Karpas-422 (cell line): Measurements from ENCODE around the gene CLCF1. TPM values are rescaled to one million over a fixed set of nuclear protein-coding genes. Genes with fewer than 3 reads are reported as not detected.

ENCODE experiments used
- DNase-seq: peaks from one replicate; pipeline ENCODE4 v3.0.0-alpha.2; 2015
- H2AFZ ChIP-seq: fragments of 200-600 bp; sonication (generic); 2 replicates; pipeline ENCODE4 v1.6.1; 2014; ENCODE audit warnings: antibody characterized with exemption, low read length, mixed read lengths
- H3K27ac ChIP-seq: fragments of 200-600 bp; sonication (generic); 2 replicates; pipeline ENCODE4 v1.5.1; 2014; ENCODE audit warnings: mild to moderate bottlenecking, low read length, moderate library complexity
- H3K27me3 ChIP-seq: fragments of 200-600 bp; sonication (generic); 2 replicates; pipeline ENCODE4 v1.6.1; 2014; ENCODE audit warnings: low read length, mixed read lengths
- H3K36me3 ChIP-seq: fragments of 200-600 bp; sonication (generic); 2 replicates; pipeline ENCODE4 v1.6.1; 2014; ENCODE audit warnings: low read length, mixed read lengths; ENCODE audit not compliant: insufficient read depth
- H3K4me1 ChIP-seq: fragments of 200-600 bp; sonication (generic); 2 replicates; pipeline ENCODE4 v1.6.1; 2014; ENCODE audit warnings: mild to moderate bottlenecking, low read length, mixed read lengths
- H3K4me2 ChIP-seq: fragments of 200-600 bp; sonication (generic); 2 replicates; pipeline ENCODE4 v1.6.1; 2014; ENCODE audit warnings: low read length, low read depth, mild to moderate bottlenecking; ENCODE audit not compliant: poor library complexity, severe bottlenecking
- H3K4me3 ChIP-seq: fragments of 200-600 bp; sonication (generic); 2 replicates; pipeline ENCODE4 v1.5.1; 2014; ENCODE audit warnings: mild to moderate bottlenecking, antibody characterized with exemption, low read length, mixed read lengths
- H3K79me2 ChIP-seq: fragments of 200-600 bp; sonication (generic); 2 replicates; pipeline ENCODE4 v1.6.1; 2014; ENCODE audit warnings: mild to moderate bottlenecking, low read length, mixed read lengths
- H3K9ac ChIP-seq: fragments of 200-600 bp; sonication (generic); 2 replicates; pipeline ENCODE4 v1.6.0; 2014; ENCODE audit warnings: low read length
- H3K9me2 ChIP-seq: fragments of 200-600 bp; sonication (generic), shearing (Covaris generic); replicated peaks from 2 replicates; pipeline ENCODE4 v1.6.0; 2014; ENCODE audit warnings: mild to moderate bottlenecking, low read length, moderate library complexity; ENCODE audit not compliant: insufficient read depth
- H3K9me3 ChIP-seq: fragments of 300-700, 200-600 bp; sonication (generic); 2 replicates; pipeline ENCODE4 v1.6.1; 2014; ENCODE audit warnings: low read length, mixed read lengths
- H4K20me1 ChIP-seq: fragments of 200-600 bp; sonication (generic); 2 replicates; pipeline ENCODE4 v1.6.1; 2014; ENCODE audit warnings: mild to moderate bottlenecking, antibody characterized with exemption, low read length, low read depth; ENCODE audit not compliant: insufficient read depth
- total RNA-seq: library from RNA; depleted of rRNA; stranded (reverse); fragments of >200 nt; shearing (Covaris generic); gene quantifications from 2 replicates; pipeline ENCODE4 v1.2.3, GENCODE V29; 2014; ENCODE audit warnings: low replicate concordance

The CLCF1 gene
- total RNA-seq, 1 experiment from 2014 or later = 6.4 TPM

DNA sequence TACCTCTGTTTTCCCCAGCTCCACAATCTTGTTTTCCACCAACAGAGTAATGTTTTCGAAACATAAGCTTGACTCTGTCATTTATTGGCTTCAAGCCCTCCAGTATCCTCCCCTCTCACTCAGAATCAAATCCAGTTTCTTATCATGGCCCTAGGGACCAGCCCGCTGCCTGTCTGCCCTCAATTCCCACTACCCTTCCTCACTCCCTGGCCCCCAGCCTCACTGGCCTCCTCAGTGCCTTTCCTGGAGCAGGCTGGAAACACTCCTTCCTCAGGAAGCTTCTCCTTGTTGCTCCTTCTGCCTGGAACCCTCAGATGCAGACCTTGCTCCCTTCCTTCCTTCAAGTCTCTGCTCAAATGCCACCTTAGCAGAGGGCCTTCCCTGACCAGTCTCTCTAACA is 23.9 kb downstream of the CLCF1 start:
- Histone ChIP-seq H3K79me2 (no peaks in the 10 kb centered on the region), H3K4me1 (peaks cover 55% of the 10 kb centered on the region)

DNA sequence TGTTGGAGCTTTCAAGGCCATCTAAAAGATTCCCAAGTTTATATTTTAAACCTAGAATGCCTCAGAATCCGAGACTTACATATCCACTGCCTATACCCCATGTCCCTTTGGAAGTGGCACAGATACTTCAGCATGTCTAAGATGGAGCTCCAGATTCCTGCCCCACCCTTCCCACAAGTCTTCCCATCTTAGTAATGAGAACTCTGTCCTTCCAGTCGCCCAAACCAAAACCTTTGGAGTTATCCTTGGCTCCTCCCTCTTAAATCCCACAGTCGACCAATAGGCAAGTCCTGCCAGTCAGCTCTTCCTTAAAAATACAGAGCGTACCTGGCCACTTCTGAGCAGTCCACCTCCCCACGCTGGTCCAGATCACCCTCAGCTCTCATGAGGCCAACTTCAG is 24.4 kb downstream of the CLCF1 start:
- H3K9me3 ChIP-seq = no peaks in the 10 kb centered on the region
- no peak overlapping the region for H3K9ac ChIP-seq
- H3K4me2 ChIP-seq = no peak overlapping the region
- no peaks in the 10 kb centered on the region for H3K9me2 ChIP-seq
- H3K79me2 ChIP-seq = no peaks in the 10 kb centered on the region
- peak overlapping the region; percentile 99 for H3K27ac ChIP-seq
- no peaks in the 10 kb centered on the region for H3K27me3 ChIP-seq
- H3K4me1 ChIP-seq = peaks cover 51% of the 10 kb centered on the region
- H3K36me3 ChIP-seq = peaks cover 9% of the 10 kb centered on the region; the same call in 1 of the 2 replicates
- H4K20me1 ChIP-seq = peaks cover 8% of the 10 kb centered on the region; the same call in 1 of the 2 replicates
- H2AFZ ChIP-seq = no peak overlapping the region
- DNase-seq = peak; percentile 54
- H3K4me3 ChIP-seq = no peak overlapping the region

More for the DNA sequence above, 23.9 kb downstream of the CLCF1 start:
- Histone ChIP-seq H3K4me2 (no peak overlapping the region), H3K9me3 (no peaks in the 10 kb centered on the region), H2AFZ (no peak overlapping the region), H3K4me3 (no peak overlapping the region), H4K20me1 (peaks cover 8% of the 10 kb centered on the region; the same call in 1 of the 2 replicates), H3K9me2 (no peaks in the 10 kb centered on the region), H3K36me3 (peaks cover 9% of the 10 kb centered on the region; the same call in 1 of the 2 replicates), H3K27ac (peak overlapping the region; percentile 99), H3K27me3 (no peaks in the 10 kb centered on the region), H3K9ac (no peak overlapping the region; the same call in 1 of the 2 replicates)
- DNase-seq = peak; percentile 43

DNA sequence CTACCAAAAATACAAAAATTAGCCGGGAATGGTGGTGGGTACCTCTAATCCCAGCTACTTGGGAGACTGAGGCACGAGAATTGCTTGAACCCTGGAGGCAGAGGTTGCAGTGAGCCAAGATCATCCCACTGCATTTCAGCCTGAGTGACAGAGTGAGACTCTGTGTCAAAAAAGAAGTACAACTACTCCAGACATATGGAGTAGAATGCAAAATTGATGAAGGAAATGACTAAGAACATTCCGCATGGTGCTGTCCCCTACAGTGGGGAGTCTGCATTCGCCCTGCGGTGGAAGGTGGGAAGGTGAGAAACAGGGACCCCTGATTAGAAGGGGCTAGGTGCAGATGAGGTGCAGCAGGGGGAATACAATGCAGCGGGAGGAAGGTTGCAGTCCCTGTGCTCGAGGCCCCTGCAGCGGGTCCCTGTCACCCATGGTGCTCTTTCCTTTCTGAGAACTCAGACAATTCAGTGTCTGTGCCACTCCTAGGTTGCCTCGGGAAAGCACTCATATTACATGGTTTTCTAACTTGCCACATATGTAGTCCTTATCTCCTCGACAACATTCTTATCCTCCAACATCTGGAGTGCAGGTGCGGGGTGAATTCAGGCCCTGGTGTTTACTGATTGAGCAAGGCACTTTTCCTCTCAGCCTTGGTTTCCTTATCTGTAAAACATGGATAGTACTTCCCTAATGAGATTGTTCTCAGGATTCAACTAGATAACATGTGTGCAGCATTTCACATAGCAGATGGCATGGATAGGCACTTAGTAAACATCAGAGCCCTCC is 25.2 kb downstream of the CLCF1 start:
- H3K4me1 ChIP-seq = peaks cover 47% of the 10 kb centered on the region
- peaks cover 9% of the 10 kb centered on the region; the same call in 1 of the 2 replicates for H3K36me3 ChIP-seq
- peaks cover 8% of the 10 kb centered on the region; the same call in 1 of the 2 replicates for H4K20me1 ChIP-seq
- H3K27me3 ChIP-seq = no peaks in the 10 kb centered on the region
- H3K9me3 ChIP-seq = no peaks in the 10 kb centered on the region
- H3K4me2 ChIP-seq = no peak overlapping the region
- H3K79me2 ChIP-seq = no peaks in the 10 kb centered on the region
- peak overlapping the region; percentile 99 for H3K27ac ChIP-seq
- no peaks in the 10 kb centered on the region for H3K9me2 ChIP-seq
- H3K4me3 ChIP-seq = no peak overlapping the region
- no peak overlapping the region for H2AFZ ChIP-seq
- DNase-seq = peak; percentile 55
- no peak overlapping the region for H3K9ac ChIP-seq

DNA sequence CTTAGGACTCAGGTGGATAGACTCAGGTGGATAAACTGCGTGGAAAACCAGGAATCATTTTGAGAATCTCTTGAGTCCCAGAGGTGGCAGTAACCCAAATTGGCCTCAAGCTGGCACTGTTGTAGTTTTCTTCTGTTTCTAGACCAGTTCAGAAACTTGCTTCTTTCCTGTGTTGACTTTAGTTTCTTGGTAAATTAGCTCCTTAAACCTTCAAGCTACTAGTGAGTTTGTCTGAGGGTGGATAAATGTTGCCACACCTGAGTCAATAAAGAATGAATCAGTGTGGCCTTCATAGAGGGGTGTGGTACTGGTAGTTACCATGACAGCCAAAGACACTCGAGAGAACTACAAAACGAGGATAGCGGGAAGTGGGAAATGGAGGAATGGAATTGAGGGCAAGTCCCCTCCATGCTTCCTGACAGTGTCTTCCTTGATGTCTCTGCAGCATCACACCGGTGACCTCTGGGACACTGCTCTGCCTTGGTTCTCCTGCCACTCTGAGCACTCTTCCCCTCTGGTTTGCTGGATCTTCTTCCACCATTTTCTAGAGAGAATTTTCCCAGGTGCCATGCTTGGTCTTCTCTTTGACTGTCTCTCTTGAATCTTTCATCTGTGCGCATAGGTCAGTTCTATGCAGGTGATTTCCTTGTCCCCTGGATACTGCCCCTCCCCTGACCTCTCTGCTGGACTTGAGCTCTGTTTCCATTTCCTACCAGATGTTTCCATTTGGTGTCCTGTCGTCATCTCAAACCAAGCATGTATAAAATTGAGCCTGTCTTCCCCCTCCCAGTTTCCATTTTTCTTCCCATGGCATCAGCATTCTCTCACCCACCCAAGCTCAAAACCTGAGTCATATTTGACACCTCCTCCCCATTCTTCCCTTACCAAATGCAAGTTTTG is 27.2 kb downstream of the CLCF1 start:
- peak; percentile 83 for DNase-seq
- Histone ChIP-seq H3K36me3 (no peaks in the 10 kb centered on the region), H3K9me2 (no peaks in the 10 kb centered on the region), H4K20me1 (peaks cover 6% of the 10 kb centered on the region; the same call in 1 of the 2 replicates), H3K4me3 (no peak overlapping the region), H3K27ac (no peak overlapping the region), H3K27me3 (no peaks in the 10 kb centered on the region), H3K9me3 (no peaks in the 10 kb centered on the region), H3K4me1 (peaks cover 27% of the 10 kb centered on the region), H3K4me2 (no peak overlapping the region), H2AFZ (no peak overlapping the region), H3K79me2 (no peaks in the 10 kb centered on the region), H3K9ac (no peak overlapping the region)

DNA sequence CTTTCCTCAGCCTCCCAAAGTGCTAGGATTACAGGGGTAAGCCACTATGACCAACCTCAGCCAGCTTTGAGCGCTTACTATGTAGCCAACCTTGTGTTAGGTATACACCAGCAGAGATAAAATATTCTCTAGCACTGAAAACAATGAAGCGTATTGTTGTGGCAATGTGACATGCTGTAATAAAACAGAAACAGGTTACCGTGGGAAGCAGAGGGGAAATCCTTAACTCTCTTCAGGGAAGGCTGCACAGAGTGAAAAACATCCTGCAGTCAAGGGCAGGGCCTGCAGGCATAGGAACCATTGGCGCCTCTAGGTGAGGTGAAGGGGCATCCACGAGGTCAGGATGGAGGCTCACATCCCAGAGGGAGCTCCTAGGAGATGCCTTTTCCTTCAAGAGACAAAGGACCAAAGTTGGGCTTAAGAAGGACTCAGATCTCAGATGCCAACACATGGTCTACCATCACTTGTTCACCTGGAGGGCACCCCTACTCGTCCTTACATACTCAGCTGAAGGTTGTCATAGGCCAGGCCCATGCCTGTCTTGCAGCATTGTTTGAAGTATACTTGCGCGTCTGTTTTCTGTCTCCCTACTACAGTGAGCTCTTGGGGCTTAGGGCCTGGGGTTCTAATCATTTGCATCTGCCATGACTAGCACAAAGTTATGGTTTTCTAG is 28.0 kb downstream of the CLCF1 start:
- no peak overlapping the region for H3K27ac ChIP-seq
- H3K9ac ChIP-seq = no peak overlapping the region
- no peak for DNase-seq
- H2AFZ ChIP-seq = no peak overlapping the region
- H3K9me3 ChIP-seq = no peaks in the 10 kb centered on the region
- no peak overlapping the region for H3K4me3 ChIP-seq
- no peaks in the 10 kb centered on the region for H3K27me3 ChIP-seq
- H3K4me1 ChIP-seq = peaks cover 21% of the 10 kb centered on the region
- no peaks in the 10 kb centered on the region for H3K79me2 ChIP-seq
- H3K36me3 ChIP-seq = no peaks in the 10 kb centered on the region
- no peaks in the 10 kb centered on the region for H3K9me2 ChIP-seq
- no peak overlapping the region for H3K4me2 ChIP-seq
- H4K20me1 ChIP-seq = peaks cover 6% of the 10 kb centered on the region; the same call in 1 of the 2 replicates

DNA sequence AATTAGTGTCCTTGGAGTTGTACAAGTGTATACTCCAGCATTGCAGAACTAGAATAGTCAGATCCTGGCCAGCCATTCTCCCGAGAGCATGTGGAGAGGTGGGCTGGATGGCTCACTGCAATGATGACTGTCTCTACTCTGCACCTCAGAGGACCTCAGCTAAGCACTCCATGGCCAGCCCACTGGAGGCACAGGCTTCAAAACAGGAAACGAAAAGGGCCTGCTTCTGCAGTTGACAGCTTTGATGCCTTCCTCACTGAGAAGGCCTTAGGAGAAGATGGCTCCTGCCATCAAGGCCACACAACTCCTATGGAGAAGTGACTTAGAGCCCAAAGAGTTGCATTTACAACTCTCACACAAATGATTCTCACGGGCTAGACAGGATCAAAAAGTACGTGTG is 29.1 kb downstream of the CLCF1 start:
- Histone ChIP-seq H3K9me3 (no peaks in the 10 kb centered on the region), H3K36me3 (no peaks in the 10 kb centered on the region), H3K9ac (no peak overlapping the region), H3K9me2 (no peaks in the 10 kb centered on the region), H3K27me3 (no peaks in the 10 kb centered on the region), H3K27ac (no peak overlapping the region), H3K4me3 (no peak overlapping the region), H2AFZ (no peak overlapping the region), H3K4me2 (no peak overlapping the region), H4K20me1 (peaks cover under 1% of the 10 kb centered on the region; the same call in 1 of the 2 replicates), H3K79me2 (no peaks in the 10 kb centered on the region), H3K4me1 (peaks cover 10% of the 10 kb centered on the region)
- DNase-seq = no peak

DNA sequence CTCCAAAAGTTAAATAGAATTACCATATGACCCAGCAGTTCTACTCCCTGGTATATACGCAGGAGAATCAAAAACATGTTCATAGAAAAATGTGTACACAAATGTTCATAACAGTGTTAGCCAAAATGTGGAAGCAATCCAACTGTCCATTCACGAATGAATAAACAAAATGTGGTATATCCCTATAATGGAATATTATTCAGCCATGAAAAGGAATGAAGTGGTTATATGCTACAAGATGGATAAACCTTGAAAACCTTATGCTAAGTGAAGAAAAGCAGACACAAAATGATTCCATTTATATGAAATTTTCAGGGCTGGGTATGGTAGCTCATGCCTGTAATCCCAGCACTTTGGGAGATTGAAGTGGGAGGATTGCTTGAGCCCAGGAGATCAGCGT is 36.1 kb downstream of the CLCF1 start:
- Histone ChIP-seq H3K4me1 (no peaks in the 10 kb centered on the region), H3K9ac (no peak overlapping the region), H3K27me3 (no peaks in the 10 kb centered on the region), H2AFZ (no peak overlapping the region), H3K79me2 (no peaks in the 10 kb centered on the region), H3K36me3 (no peaks in the 10 kb centered on the region), H4K20me1 (no peaks in the 10 kb centered on the region), H3K4me3 (no peak overlapping the region), H3K9me3 (no peaks in the 10 kb centered on the region), H3K27ac (no peak overlapping the region), H3K9me2 (no peaks in the 10 kb centered on the region), H3K4me2 (no peak overlapping the region)
- no peak for DNase-seq
